Measurements from ENCODE around the gene PARD3B.

- TF ChIP-seq YY1 (IDR thresholded peaks at IDR 0.05; ENCODE audit: low read depth, low read length) (no peak), ZNF622 (IDR thresholded peaks at IDR 0.05) (no peak), RAD51 (IDR thresholded peaks at IDR 0.05) (no peak)
Measured at GRCh38 chr2:205574001-205574400, 1028.7 kb downstream of the PARD3B start.
